BLaER1 (cell line): ENCODE data around the gene LPP.

Source experiments
- H3K27ac ChIP-seq: shearing (Covaris generic); formaldehyde crosslinking; 2 replicates; pipeline ENCODE4 v1.8.1; 2022
- H3K27me3 ChIP-seq: shearing (Covaris generic); formaldehyde crosslinking; 2 replicates; pipeline ENCODE4 v1.8.1; 2022
- H3K36me3 ChIP-seq: shearing (Covaris generic); formaldehyde crosslinking; 2 replicates; pipeline ENCODE4 v1.8.1; 2022
- H3K4me1 ChIP-seq: shearing (Covaris generic); formaldehyde crosslinking; 2 replicates; pipeline ENCODE4 v1.8.1; 2022
- H3K4me2 ChIP-seq: shearing (Covaris generic); formaldehyde crosslinking; 2 replicates; pipeline ENCODE4 v1.8.1; 2022
- H3K4me3 ChIP-seq: shearing (Covaris generic); formaldehyde crosslinking; 2 replicates; pipeline ENCODE4 v1.8.1; 2022
- H3K9ac ChIP-seq: shearing (Covaris generic); formaldehyde crosslinking; 2 replicates; pipeline ENCODE4 v1.8.1; 2022
- H3K9me3 ChIP-seq: shearing (Covaris generic); formaldehyde crosslinking; 2 replicates; pipeline ENCODE4 v1.8.1; 2022
- H4K20me1 ChIP-seq: shearing (Covaris generic); formaldehyde crosslinking; 2 replicates; pipeline ENCODE4 v1.8.1; 2022
- Cebpa-rat ChIP-seq: shearing (Covaris generic); IDR thresholded peaks from 2 replicates; pipeline ENCODE4 v1.8.1; 2022

LPP gene

GRCh38 chr3:188176884-188177283 is 22.9 kb downstream of the LPP start:
- Histone ChIP-seq H3K9me3 (no peaks in the 10 kb centered on the region), H3K36me3 (0 out of 2 replicates have a peak, but pooled peaks cover 11% of the 10 kb centered on the region), H3K27me3 (no peaks in the 10 kb centered on the region), H3K4me1 (peaks cover 62% of the 10 kb centered on the region), H3K9ac (no peak overlapping the region), H3K4me3 (no peak overlapping the region), H3K27ac (no peak overlapping the region), H3K4me2 (no peak overlapping the region), H4K20me1 (peaks cover 12% of the 10 kb centered on the region)
- no peak for TF ChIP-seq Cebpa-rat

DNA sequence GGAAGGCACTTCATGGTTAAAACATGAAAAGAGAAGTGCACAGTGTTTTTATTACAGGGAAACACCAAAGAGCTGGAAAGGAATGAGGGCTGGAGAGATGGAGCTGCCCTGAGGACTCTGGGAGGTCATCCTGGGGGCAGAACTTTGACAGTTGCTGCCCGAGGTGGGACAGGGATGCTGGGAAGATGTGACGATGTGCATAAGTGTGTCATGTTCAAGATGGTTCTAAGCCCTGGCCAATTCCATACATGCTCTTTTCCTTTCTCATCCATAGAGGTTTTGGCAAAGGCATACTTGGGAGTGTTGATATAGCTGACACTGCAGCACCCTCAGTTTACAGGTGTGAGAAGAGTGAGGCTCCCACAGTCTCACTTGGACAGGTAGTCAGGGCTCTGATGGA is 23.8 kb downstream of the LPP start:
- no peak overlapping the region for H3K4me3 ChIP-seq
- no peak overlapping the region for H3K27ac ChIP-seq

GRCh38 chr3:188178293-188178936 is 24.5 kb downstream of the LPP start:
- no peaks in the 10 kb centered on the region for H3K27me3 ChIP-seq
- peak overlapping the region; percentile 20; the same call in 1 of the 2 replicates for H3K9ac ChIP-seq
- TF ChIP-seq Cebpa-rat, result no peak
- H3K4me2 ChIP-seq, result peak overlapping the region; percentile 74
- peaks cover 11% of the 10 kb centered on the region for H4K20me1 ChIP-seq
- H3K27ac ChIP-seq, result peak overlapping the region; percentile 38
- no peaks in the 10 kb centered on the region for H3K9me3 ChIP-seq
- peaks cover 53% of the 10 kb centered on the region for H3K4me1 ChIP-seq
- H3K36me3 ChIP-seq, result peaks cover 23% of the 10 kb centered on the region; the same call in 1 of the 2 replicates
- H3K4me3 ChIP-seq, result no peak overlapping the region

More for the DNA sequence above, 23.8 kb downstream of the LPP start:
- H3K9ac ChIP-seq, result no peak overlapping the region
- no peaks in the 10 kb centered on the region for H3K9me3 ChIP-seq
- peak overlapping the region; percentile 74 for H3K4me2 ChIP-seq
- H3K36me3 ChIP-seq, result 0 out of 2 replicates have a peak, but pooled peaks cover 16% of the 10 kb centered on the region
- peaks cover 11% of the 10 kb centered on the region for H4K20me1 ChIP-seq
- no peaks in the 10 kb centered on the region for H3K27me3 ChIP-seq
- peaks cover 60% of the 10 kb centered on the region for H3K4me1 ChIP-seq
- no peak for TF ChIP-seq Cebpa-rat

DNA sequence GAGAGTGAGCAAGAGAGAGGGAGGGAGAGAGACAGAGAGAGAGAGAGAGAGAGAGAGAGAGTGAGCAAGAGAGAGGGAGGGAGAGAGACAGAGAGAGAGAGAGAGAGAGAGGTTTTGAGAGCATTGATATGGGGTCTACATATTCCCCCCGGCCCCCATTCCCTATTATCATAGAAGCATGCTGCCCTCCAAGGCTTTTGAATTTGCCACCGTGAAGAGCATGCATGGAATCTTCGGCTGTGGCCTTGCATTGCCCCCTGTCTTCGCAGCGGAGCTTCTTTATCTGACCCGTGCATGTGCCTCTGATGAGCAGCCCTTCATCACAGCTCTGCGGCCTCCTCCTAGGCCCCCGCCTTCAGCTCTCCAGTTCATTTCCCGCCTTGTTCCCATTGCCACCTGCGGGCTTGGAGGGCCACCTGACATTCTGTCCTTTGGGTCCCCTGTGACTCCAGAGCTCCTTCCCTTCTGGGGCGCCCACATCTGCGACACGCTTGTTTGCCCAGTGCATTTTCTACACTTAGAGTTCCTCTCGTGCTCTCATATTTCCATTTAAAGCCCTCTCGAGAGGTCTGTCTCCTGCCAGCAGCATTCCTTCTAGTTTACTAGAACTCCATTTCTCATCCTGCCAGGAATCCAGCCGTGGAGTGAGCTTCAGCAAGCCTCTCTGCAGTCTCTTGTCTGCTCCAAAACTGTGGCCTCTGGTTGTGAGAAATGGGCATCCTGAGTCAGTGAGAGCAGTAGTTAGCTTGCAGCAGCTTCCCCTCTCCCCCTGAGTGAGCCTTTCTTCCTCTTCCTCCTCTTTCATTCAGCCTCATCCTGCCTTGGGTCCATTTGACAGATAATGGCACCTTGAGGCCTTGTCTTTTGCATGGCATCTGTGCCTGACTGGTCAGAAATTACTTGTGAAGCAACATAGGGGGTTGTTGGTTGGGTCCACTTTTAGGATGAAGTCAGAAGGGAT is 25.3 kb downstream of the LPP start:
- Histone ChIP-seq H3K36me3 (peaks cover 23% of the 10 kb centered on the region; the same call in 1 of the 2 replicates), H3K9ac (0 out of 2 replicates have a peak overlapping the region, but pooled peaks have one; percentile 13), H3K27ac (peak overlapping the region; percentile 38), H3K9me3 (no peaks in the 10 kb centered on the region), H3K27me3 (no peaks in the 10 kb centered on the region), H3K4me2 (peak overlapping the region; percentile 74), H4K20me1 (peaks cover 10% of the 10 kb centered on the region; the same call in 1 of the 2 replicates), H3K4me1 (peaks cover 45% of the 10 kb centered on the region), H3K4me3 (no peak overlapping the region)
- TF ChIP-seq Cebpa-rat, result no peak

- Histone ChIP-seq H3K36me3 (peaks cover 23% of the 10 kb centered on the region; the same call in 1 of the 2 replicates), H3K4me3 (no peak overlapping the region), H3K4me2 (no peak overlapping the region), H3K9ac (no peak overlapping the region), H3K27ac (0 out of 2 replicates have a peak overlapping the region, but pooled peaks have one; percentile 38), H3K27me3 (no peaks in the 10 kb centered on the region), H4K20me1 (peaks cover 12% of the 10 kb centered on the region; the same call in 1 of the 2 replicates), H3K4me1 (peaks cover 36% of the 10 kb centered on the region), H3K9me3 (no peaks in the 10 kb centered on the region)
- no peak for TF ChIP-seq Cebpa-rat
Measured at GRCh38 chr3:188180114-188180513, 26.2 kb downstream of the LPP start.

DNA sequence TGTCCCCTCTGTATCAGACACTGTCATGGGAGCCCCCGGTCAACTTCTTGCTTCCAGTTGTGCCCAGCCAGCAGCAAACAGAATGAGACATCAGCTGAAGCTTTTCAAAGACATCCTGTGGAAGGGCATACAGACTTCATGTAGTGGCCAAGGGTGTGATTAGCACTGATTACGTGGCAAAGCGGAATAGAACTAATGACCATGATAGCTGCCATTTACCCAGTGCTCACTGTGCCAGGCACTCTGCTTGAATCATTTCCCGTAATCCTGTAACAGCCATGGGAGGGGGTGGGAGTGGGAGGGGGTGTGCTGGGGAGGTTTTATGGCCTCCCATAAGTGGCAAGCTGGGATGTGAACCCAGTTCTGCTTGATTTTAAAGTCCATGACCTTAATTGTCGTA is 29.5 kb downstream of the LPP start:
- Histone ChIP-seq H3K9ac (no peak overlapping the region), H3K36me3 (peaks cover 19% of the 10 kb centered on the region), H4K20me1 (peaks cover 23% of the 10 kb centered on the region; the same call in 1 of the 2 replicates), H3K4me1 (peaks cover 38% of the 10 kb centered on the region), H3K27ac (no peak overlapping the region), H3K4me3 (no peak overlapping the region), H3K27me3 (no peaks in the 10 kb centered on the region), H3K4me2 (no peak overlapping the region), H3K9me3 (no peaks in the 10 kb centered on the region)
- TF ChIP-seq Cebpa-rat, result no peak

DNA sequence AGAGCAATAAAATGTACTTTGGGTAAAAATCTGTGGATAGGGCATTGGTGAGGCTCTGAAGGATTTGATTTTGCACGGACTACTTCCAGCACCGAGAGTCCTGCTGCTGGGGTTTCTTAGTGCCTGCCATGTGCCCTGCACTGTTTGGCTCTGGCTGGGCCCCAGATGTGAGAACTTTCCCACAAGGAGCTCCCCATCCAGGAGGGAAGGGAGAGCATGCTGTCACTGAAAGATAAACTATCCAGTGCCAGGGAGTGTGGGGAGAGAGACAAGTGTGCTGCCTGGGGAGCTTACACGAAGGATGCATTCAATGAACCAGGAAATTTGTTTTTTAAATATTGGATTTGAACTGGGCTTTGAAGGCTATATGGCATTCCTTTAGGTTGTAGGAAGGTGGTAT is 30.2 kb downstream of the LPP start:
- no peak overlapping the region for H3K27ac ChIP-seq
- no peak overlapping the region for H3K9ac ChIP-seq
- H3K36me3 ChIP-seq, result peaks cover 27% of the 10 kb centered on the region
- no peak overlapping the region for H3K4me3 ChIP-seq
- H4K20me1 ChIP-seq, result peaks cover 23% of the 10 kb centered on the region; the same call in 1 of the 2 replicates
- H3K27me3 ChIP-seq, result no peaks in the 10 kb centered on the region
- H3K4me1 ChIP-seq, result peaks cover 33% of the 10 kb centered on the region
- no peak overlapping the region for H3K4me2 ChIP-seq
- H3K9me3 ChIP-seq, result no peaks in the 10 kb centered on the region
- no peak for TF ChIP-seq Cebpa-rat

DNA sequence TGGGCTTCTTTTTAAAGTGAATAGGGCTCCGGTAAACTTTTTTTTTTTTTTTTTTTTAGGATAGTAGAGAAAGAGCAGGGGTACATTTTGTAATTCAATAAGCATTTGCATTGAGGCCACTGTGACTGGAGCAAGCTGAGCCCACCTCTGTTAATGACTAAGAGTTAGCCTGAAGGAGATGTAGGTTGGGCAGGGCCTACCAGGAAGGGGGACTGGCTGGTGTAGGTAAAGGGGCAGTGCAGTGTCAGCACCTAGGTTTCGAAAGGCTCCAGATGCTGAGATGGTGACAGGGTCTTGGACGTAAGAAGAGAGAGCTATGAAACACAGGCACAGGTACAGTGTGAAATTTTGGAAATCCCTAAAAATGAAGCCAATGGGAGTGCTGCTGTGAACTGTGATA is 30.7 kb downstream of the LPP start:
- H3K9me3 ChIP-seq, result no peaks in the 10 kb centered on the region
- peaks cover 28% of the 10 kb centered on the region for H3K36me3 ChIP-seq
- H3K4me2 ChIP-seq, result no peak overlapping the region
- no peak overlapping the region for H3K27ac ChIP-seq
- peaks cover 23% of the 10 kb centered on the region; the same call in 1 of the 2 replicates for H4K20me1 ChIP-seq
- H3K4me3 ChIP-seq, result no peak overlapping the region
- H3K9ac ChIP-seq, result no peak overlapping the region
- TF ChIP-seq Cebpa-rat, result no peak
- H3K27me3 ChIP-seq, result no peaks in the 10 kb centered on the region
- H3K4me1 ChIP-seq, result peaks cover 33% of the 10 kb centered on the region

- peaks cover 32% of the 10 kb centered on the region for H3K4me1 ChIP-seq
- TF ChIP-seq Cebpa-rat, result no peak
Measured at GRCh38 chr3:188185717-188186251, 31.8 kb downstream of the LPP start.

More at GRCh38 chr3:188185717-188186251, 31.8 kb downstream of the LPP start:
- Histone ChIP-seq H3K9ac (peak overlapping the region; percentile 3; the same call in 1 of the 2 replicates), H4K20me1 (peaks cover 23% of the 10 kb centered on the region; the same call in 1 of the 2 replicates), H3K4me2 (peak overlapping the region; percentile 54), H3K27ac (no peak overlapping the region), H3K4me3 (no peak overlapping the region), H3K36me3 (peaks cover 28% of the 10 kb centered on the region), H3K27me3 (no peaks in the 10 kb centered on the region), H3K9me3 (no peaks in the 10 kb centered on the region)
